SK-N-MC (cell line): ENCODE data around the gene CD40.
A peak's percentile ranks its signal among the peaks of the same experiment; 100 is the strongest.

ENCODE experiments used
- DNase-seq: peaks from one replicate; pipeline ENCODE4 v3.0.0-alpha.2; 2011; ENCODE audit warnings: low read depth, low spot score
- H3K27ac ChIP-seq: fragments of 200-600 bp; sonication (generic); 2 replicates; pipeline ENCODE4 v1.5.1; 2016; ENCODE audit warnings: mixed run types
- H3K36me3 ChIP-seq: fragments of 200-600 bp; sonication (generic); 2 replicates; pipeline ENCODE4 v1.6.1; 2017; ENCODE audit warnings: antibody characterized with exemption, low read length, mixed read lengths; ENCODE audit not compliant: insufficient read depth
- H3K4me3 ChIP-seq: fragments of 200-600 bp; sonication (generic); 2 replicates; pipeline ENCODE4 v1.5.1; 2016
- H3K9ac ChIP-seq: fragments of 200-600 bp; sonication (generic); 2 replicates; pipeline ENCODE4 v1.8.0; 2017; ENCODE audit warnings: mixed run types, mixed read lengths; ENCODE audit not compliant: insufficient read length
- H3K9me3 ChIP-seq: fragments of 200-600 bp; sonication (generic); 2 replicates; pipeline ENCODE4 v1.6.1; 2017; ENCODE audit warnings: low read depth, mild to moderate bottlenecking, antibody characterized with exemption, low read length, moderate library complexity, mixed read lengths
- EZH2 ChIP-seq: fragments of 200-600 bp; sonication (generic); IDR thresholded peaks from one replicate; pipeline ENCODE4 v1.6.1; 2017; ENCODE audit warnings: antibody characterized with exemption
- FOXP2 ChIP-seq: optimal IDR thresholded peaks from 2 replicates; pipeline ENCODE3; 2011; ENCODE audit warnings: mild to moderate bottlenecking, moderate library complexity; ENCODE audit not compliant: insufficient read depth; ENCODE audit errors: extremely low read length, control extremely low read depth
- POLR2AphosphoS5 ChIP-seq: IDR thresholded peaks from 2 replicates; pipeline ENCODE4 v1.6.1; 2012; ENCODE audit warnings: mild to moderate bottlenecking, low read depth, low read length, borderline replicate concordance

Gene CD40

DNA sequence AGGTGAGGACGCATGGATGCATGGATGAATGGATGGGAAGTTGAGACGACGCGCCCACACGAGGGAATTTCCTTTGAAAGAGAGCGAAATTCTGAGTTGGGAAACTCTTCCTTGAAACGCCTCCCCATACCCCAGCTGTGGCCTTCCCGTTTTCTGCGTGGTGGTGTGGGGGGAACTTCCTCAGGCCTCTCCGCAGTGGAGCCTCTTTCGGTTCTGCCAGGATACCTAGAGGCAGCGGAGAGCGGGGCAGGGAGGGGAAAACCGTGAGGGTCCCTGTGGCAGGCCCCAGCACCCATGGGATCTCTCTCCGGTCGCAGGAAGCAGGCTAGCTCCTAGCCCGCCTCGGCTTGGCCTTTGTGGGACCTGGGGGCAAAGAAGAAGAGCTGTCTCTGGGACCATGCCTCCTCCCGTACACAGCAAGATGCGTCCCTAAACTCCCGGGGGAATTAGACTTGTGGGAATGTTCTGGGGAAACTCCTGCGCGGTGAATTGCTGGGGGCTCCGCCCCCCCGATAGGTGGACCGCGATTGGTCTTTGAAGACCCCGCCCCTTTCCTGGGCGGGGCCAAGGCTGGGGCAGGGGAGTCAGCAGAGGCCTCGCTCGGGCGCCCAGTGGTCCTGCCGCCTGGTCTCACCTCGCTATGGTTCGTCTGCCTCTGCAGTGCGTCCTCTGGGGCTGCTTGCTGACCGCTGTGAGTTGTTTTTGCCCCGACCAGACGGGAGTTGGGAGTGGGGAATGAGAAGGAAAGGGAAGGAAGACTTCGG, at the start of gene CD40:
CD40 (plus strand) TSS at position 611 of the 764 bp plus-strand sequence; CDS start at position 641, 30 bp downstream.
- DNase-seq, result peak; percentile 39
- TF ChIP-seq EZH2 (no peak), POLR2AphosphoS5 (no peak), FOXP2 (no peak)
- Histone ChIP-seq H3K9me3 (no peaks in the 10 kb centered on the region), H3K4me3 (peak within 1 kb of the TSS; percentile 73), H3K36me3 (no peaks in the 10 kb centered on the region), H3K9ac (no peak within 1 kb of the TSS), H3K27ac (no peak within 1 kb of the TSS)

DNA sequence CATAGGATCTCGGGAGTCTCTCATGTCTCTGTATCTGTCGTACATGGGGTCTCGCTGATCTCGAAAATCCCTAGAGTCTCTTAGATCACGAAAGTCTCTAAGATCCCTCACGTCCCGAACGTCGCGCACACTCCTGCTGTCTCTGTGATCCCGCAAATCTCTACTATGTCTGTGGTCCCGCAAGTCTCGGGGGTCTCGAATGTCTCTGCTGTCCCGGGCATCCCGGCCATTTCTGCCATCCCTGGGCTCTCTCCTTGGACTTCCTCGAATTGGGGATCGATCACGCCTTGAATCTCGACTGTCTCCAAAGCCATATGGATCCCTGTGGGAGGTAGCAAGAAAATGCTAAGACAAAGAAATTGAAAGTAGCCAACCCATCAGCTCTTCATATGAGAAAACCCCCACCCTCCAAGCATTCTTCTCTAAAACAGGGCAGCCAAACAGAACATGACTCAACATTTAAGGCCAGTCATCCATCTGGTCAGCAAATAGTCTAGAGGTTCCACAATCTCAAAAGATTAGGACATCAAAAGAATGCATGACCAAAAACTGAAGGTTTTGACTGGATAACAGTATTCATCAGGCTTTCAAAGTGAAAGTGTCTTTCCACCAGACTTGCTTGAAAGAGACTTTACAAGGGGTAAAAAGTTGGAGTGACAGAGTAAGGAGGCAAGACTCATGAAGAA, 47.8 kb upstream of the CD40 start:
- Histone ChIP-seq H3K27ac (no peak overlapping the region), H3K36me3 (peaks cover 56% of the 10 kb centered on the region), H3K4me3 (no peak overlapping the region), H3K9ac (no peak overlapping the region), H3K9me3 (no peaks in the 10 kb centered on the region)
- DNase-seq, result no peak
- no peak for TF ChIP-seq FOXP2
- TF ChIP-seq POLR2AphosphoS5, result no peak
- no peak for TF ChIP-seq EZH2

DNA sequence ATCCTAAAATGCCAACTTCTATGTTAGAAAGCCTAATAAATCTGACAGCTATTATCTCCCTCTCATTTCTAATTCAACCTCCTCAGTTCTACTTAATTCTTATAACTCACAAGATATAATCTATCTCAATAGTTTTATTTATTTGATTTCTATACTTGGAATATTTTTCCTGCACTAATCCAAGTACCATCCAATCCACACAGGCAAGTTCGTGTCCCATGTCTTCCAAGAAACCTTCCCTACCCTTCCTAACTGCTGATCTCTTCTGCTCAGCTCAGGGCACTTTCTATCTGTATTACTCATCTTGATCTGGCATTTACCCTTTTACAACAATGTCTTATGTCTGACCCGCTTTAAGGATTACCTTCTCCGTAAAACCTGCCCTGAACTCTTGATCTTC, 46.5 kb upstream of the CD40 start:
- Histone ChIP-seq H3K4me3 (no peak overlapping the region), H3K27ac (no peak overlapping the region), H3K36me3 (peaks cover 50% of the 10 kb centered on the region), H3K9me3 (no peaks in the 10 kb centered on the region), H3K9ac (no peak overlapping the region)
- no peak for DNase-seq
- TF ChIP-seq EZH2 (no peak), POLR2AphosphoS5 (no peak), FOXP2 (no peak)

DNA sequence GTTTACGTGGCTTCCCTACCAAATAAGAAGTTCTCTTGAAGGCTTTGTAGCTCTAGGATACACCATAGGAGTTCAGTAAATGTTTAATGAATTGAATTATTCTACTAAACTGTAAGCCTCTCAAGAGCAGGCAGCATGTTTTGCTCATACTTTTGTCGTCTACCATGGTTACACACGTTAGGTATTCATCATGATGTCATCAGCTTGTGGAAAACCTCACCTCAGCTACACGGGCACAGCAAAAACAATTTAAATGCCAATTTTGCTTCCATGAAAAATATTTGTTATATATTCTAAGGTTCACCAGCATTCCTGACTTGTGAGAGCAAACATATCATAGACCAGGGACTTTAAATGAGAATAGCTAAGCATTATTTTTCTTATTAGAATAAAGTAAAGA, 45.1 kb upstream of the CD40 start:
- no peak overlapping the region for H3K9ac ChIP-seq
- no peak overlapping the region for H3K27ac ChIP-seq
- H3K36me3 ChIP-seq, result peaks cover 44% of the 10 kb centered on the region
- no peak for DNase-seq
- no peak overlapping the region for H3K4me3 ChIP-seq
- H3K9me3 ChIP-seq, result no peaks in the 10 kb centered on the region
- TF ChIP-seq FOXP2, result no peak
- no peak for TF ChIP-seq POLR2AphosphoS5
- TF ChIP-seq EZH2, result no peak

- Histone ChIP-seq H3K9ac (no peak overlapping the region), H3K9me3 (no peaks in the 10 kb centered on the region), H3K36me3 (peaks cover 44% of the 10 kb centered on the region), H3K4me3 (no peak overlapping the region), H3K27ac (no peak overlapping the region)
- DNase-seq, result no peak
- TF ChIP-seq POLR2AphosphoS5, result no peak
Measured at GRCh38 chr20:46073443-46073842, 44.7 kb upstream of the CD40 start.

DNA sequence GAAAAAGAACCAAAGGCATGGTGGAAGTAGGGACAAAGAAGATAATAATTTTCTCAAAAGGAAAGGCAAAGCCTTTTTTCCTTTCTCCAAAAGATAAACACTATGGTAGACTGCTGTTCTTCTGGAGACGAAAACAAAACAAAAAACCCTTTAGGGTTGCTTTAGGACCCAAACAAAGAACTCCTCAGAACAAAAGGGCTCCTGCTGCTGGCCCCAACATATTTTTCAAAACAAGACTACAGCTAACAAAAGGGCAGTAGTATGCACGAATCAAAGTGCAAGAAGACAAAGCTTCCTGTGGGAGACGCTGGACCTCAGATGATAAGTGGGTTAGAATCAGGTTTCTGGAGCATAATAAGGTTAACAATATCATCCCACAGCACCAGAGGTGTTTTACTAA, 44.1 kb upstream of the CD40 start:
- DNase-seq, result no peak
- Histone ChIP-seq H3K9me3 (no peaks in the 10 kb centered on the region), H3K36me3 (peaks cover 45% of the 10 kb centered on the region), H3K27ac (no peak overlapping the region), H3K4me3 (no peak overlapping the region), H3K9ac (no peak overlapping the region)
- TF ChIP-seq FOXP2, result no peak

GRCh38 chr20:46076806-46077205, 41.3 kb upstream of the CD40 start:
- Histone ChIP-seq H3K9ac (no peak overlapping the region), H3K36me3 (peaks cover 33% of the 10 kb centered on the region), H3K4me3 (no peak overlapping the region), H3K27ac (no peak overlapping the region), H3K9me3 (no peaks in the 10 kb centered on the region)
- DNase-seq, result no peak
- TF ChIP-seq EZH2 (no peak), POLR2AphosphoS5 (no peak), FOXP2 (no peak)

- TF ChIP-seq FOXP2, result no peak
- TF ChIP-seq POLR2AphosphoS5, result no peak
- H3K36me3 ChIP-seq, result peaks cover 33% of the 10 kb centered on the region
Measured at GRCh38 chr20:46077642-46078305, 40.3 kb upstream of the CD40 start.

DNA sequence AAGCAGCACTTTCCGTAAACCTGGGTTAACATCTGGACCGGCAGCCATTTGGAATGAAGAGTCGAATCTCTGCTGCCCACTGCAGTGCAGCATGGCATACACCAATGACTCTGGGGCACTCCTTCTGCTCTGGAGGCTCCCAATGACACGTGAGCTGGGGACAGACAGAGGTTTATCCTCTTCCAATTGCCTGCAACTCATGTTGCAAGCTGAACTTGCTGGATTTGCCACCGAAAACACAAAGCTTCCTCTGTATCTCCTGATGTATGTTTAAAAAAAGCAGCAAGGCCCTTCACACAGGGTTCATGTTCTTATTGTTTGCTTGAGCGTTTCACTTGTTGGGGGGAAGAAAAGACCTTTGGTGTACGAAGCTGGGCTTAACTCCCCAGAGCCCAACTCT, 39.2 kb upstream of the CD40 start:
- Histone ChIP-seq H3K4me3 (no peak overlapping the region), H3K36me3 (peaks cover 33% of the 10 kb centered on the region), H3K9me3 (no peaks in the 10 kb centered on the region), H3K27ac (no peak overlapping the region), H3K9ac (no peak overlapping the region)
- no peak for DNase-seq
- TF ChIP-seq EZH2 (no peak), FOXP2 (no peak), POLR2AphosphoS5 (no peak)

More at GRCh38 chr20:46077642-46078305, 40.3 kb upstream of the CD40 start:
- H3K9ac ChIP-seq, result no peak overlapping the region
- H3K27ac ChIP-seq, result no peak overlapping the region
- H3K4me3 ChIP-seq, result no peak overlapping the region
- H3K9me3 ChIP-seq, result no peaks in the 10 kb centered on the region
- no peak for DNase-seq
